GM08714 (cell line): ENCODE results near the gene IFNLR1.

Experiments used
- H3K4me3 ChIP-seq: fragments of 200-500 bp; sonication (Bioruptor generic); 2 replicates; pipeline ENCODE4 v1.5.1; 2014; ENCODE audit warnings: mild to moderate bottlenecking, low read length, inconsistent platforms
- ZNF274 ChIP-seq: IDR thresholded peaks from 2 replicates; pipeline ENCODE4 v1.6.1; 2012; ENCODE audit warnings: mild to moderate bottlenecking, low read depth, low read length

IFNLR1 gene

GRCh38 chr1:24156542-24157260 is 30.4 kb downstream of the IFNLR1 start:
- H3K4me3 ChIP-seq = no peak overlapping the region
- no peak for TF ChIP-seq ZNF274

- no peak for TF ChIP-seq ZNF274
- no peak overlapping the region for H3K4me3 ChIP-seq
Observed at GRCh38 chr1:24155011-24155782, 31.9 kb downstream of the IFNLR1 start.

DNA sequence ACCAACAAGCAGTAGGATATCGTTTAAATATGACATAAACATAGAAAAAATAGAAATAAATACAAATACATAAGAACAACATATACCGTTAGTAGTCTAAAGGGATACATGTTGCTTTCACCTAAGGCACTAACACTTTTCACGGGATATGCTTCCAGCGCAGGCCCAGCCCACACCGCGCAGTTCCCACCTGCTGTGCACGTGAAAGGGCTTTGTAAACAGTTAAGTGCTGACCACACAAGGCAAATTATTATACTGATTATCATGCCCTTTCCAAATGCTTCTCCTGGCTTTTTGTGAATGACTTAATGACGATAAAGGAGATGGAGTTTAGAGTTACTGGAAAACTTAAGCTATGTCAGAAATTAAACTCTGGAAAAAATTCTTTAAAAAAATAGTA is 32.9 kb downstream of the IFNLR1 start:
- TF ChIP-seq ZNF274 = no peak
- H3K4me3 ChIP-seq = no peak overlapping the region

- no peak for TF ChIP-seq ZNF274
- H3K4me3 ChIP-seq = no peak overlapping the region
Observed at GRCh38 chr1:24152631-24153494, 34.2 kb downstream of the IFNLR1 start.

DNA sequence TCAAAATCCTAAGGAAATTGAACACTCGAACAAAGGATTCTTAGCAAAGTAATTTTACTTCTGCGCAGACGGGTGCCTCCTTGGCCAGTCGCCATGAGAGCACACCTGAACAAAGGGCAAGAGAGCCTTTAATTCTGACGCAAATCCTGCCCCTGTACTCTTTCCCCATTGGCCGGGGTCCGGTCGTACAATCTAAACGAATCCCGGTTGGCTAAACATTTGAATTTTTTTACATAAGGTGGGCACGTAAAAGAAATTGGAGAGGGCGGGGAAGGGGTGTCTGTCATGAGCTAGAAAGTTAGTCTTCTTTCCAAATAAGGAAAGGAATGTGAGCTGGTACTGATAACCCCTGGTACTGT is 35.9 kb downstream of the IFNLR1 start:
- TF ChIP-seq ZNF274 = no peak
- H3K4me3 ChIP-seq = no peak overlapping the region

DNA sequence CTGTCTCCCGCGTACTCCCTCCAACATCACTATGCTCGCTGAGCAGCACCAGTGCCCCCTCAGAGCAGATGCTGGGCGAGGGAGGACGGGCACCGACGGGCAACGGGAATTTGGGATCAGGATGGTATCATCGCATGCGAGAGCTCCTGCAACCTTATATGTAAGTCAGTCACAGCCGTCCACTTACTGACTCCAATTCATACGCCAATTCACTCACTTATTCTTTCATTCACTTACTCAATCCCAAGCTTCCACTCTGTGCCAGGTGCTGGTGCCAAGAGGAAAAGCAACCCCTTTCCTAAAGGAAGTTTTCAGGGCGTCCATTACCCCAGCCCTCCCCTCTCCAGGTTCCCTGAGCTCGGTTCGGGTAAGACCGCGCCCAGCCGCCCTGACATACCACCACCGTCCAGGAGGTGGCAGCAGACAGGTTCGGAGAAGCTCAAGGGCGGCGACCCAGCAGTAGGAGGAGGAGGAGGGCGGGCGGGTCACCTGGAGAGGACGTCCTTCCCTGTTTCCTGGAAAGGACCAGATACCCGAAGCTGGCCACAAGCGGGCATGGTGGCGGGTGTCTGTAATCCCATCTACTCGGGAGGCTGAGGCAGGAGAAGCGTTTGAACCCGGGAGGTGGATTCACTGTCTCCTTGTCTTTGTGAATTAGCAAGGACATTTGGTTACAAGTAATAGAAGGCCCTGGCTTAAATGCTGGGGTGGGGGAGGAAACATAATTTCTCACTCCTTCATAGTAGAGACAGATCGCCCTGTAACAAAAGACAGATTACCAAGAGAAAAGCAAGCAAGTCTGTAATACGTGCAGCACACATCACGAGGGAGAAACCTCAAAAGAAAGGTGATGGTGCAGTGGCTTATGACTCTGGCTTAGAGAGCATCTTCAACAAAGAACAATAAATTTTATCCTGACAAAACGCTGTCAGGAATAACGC is 36.6 kb downstream of the IFNLR1 start:
- no peak for TF ChIP-seq ZNF274
- H3K4me3 ChIP-seq = no peak overlapping the region

- H3K4me3 ChIP-seq = no peak overlapping the region
- no peak for TF ChIP-seq ZNF274
Observed at GRCh38 chr1:24149866-24150233, 37.2 kb downstream of the IFNLR1 start.

- H3K4me3 ChIP-seq = no peak overlapping the region
- no peak for TF ChIP-seq ZNF274
Observed at GRCh38 chr1:24147816-24148215, 39.3 kb downstream of the IFNLR1 start.

DNA sequence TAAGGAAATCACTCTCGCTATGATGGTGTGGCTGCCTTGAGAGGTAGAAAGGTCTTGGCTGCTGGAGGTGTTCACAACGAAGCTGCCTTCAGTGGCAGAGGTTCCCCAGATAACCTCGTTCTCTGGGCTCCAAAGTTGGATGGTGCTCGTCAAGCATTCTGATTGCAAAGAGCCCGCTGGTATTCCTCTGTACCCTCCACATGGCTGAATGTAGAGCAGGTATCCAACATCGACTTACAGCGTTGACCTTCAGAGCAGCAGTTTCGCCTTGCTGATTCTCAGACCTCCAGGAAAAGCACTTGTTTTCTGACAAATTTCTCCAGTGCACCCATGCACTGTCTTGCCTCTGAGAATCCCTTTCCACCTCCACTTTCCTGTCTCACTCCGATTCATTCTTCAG is 39.9 kb downstream of the IFNLR1 start:
- no peak for TF ChIP-seq ZNF274
- H3K4me3 ChIP-seq = no peak overlapping the region

GRCh38 chr1:24142546-24143534 is 44.2 kb downstream of the IFNLR1 start, which contains the start of gene IL22RA1:
TSS of gene IL22RA1 (minus strand) at chr1:24143140. CDS start at chr1:24143082, 58 bp downstream.
- no peak for TF ChIP-seq ZNF274
- H3K4me3 ChIP-seq = no peak within 1 kb of the TSS

- no peak overlapping the region for H3K4me3 ChIP-seq
Observed at GRCh38 chr1:24141311-24141997, 45.6 kb downstream of the IFNLR1 start.

DNA sequence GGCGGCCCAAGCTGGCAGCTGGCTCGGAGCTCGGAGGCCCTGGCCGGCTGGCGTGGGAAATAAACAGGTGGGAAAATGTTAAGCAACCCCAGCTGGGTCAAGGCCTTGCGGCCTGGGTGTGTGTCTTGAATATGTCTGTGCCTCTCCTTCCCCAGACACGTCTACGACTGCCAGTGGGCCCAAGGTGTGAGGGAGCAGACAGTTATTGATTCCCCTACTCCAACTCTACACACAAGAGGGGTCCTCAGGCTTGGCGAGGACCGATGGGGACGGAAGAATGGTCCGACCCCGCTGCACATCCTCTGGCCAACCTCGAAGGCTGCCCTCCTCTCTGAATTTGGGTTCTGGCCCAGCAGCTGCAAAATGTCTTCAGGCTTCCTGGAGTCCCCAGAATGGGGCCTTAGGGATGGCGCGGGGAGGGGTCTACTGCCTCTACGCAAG is 46.3 kb downstream of the IFNLR1 start:
- no peak overlapping the region for H3K4me3 ChIP-seq
- no peak for TF ChIP-seq ZNF274

More at GRCh38 chr1:24141311-24141997, 45.6 kb downstream of the IFNLR1 start:
- no peak for TF ChIP-seq ZNF274
